ENCODE data around the gene CYP17A1.

Gene CYP17A1

DNA sequence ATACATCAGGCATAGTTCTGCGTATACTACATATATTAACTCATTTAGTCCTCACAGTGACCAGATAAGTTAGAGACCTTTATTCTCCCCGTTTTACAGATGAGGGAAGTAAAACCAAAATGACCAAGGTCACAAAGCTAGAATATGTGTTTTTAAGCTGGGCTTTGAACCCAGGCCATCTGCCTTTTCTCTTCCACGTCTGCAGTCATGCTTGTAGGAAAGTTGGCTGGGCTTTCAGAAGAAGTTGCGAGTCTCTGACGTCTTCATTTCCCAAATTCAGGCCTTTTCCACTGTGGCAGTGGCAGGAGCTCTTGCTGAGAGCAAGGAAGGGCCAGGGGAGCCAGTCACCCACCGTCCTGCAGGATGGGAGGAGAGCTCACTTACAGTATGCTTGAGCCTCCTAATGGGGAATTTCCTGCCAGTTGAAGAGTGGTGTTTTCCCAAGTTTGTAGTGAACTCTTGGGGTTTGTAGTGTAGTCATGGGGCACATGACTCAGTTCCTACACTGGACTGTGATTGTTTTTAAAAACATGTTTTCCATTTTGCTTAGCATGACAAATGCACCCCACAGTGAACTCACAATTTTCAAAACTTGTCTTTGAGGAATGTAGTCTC, 34.2 kb downstream of the CYP17A1 start:
- no peak for DNase-seq

DNA sequence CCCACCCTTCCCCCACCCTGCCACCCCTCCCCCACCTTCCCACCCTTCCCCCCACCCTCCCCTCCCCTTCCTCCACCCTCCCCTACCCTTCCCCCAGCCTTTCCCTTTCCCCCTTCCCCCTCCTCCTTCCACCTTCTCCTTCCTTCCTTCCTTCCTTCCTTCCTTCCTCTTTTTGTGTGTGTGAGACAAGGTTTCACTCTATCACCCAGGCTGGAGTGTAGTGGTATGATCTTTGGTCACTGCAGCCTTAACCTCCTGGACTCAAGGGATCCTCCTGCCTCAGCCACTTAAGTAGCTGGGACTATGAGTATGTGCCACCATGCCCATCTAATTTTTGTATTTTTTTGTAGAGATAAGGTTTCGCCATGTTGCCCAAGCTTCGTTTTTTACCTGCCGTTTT, 35.2 kb downstream of the CYP17A1 start:
- DNase-seq, result no peak

DNA sequence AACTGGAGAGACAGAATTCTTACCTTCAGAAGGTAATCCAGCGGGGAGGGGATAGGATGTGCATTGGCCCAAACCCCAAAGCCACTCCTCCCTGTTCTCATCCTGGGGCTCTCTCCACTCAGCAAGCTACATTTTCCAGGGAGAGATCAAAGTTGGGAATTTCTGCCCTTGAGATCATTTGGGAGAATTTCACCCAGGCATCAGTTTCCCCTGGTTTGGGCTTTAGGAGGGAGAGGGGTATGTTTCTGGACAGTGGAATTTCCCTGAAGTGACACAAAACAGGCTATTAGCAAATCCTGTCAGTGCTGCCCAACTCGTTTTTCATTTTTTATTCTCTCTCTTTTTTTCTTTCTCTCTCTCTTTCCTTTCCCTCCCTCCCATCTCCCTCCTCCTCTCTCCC, 35.7 kb downstream of the CYP17A1 start:
- no peak for DNase-seq

DNA sequence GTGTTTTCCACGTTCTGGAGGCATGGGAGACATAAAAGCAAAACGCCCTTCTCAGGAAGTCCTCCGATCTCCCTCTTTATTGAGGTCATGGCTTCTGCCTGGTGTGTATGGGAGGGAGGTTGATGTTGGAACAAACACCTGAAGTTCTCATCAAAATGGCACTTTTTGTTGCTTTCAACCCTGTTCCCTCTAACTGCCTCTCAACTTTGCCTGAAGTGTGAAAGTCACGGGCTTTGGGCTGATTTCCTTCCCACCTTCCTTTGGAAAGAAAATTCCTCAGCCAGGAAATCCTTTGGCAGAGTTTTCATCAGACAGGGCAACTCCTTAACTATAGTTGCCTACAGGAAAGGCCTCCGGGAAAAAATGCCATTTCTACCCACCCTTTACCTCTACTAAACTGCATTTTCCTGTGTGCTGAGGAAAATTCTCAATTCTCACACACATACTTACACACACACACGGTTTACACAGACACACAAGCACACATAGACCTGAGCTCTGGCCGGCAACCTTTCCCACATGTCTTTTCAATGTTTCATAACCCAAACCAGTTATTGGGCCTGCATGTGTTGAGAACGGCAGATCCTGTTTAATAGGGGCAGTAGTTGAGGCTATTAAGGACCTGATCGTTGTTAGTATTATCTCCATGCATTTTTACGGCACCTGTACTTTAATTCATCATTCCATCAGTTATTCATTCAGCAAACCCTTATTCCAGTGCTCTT, 36.4 kb downstream of the CYP17A1 start:
- DNase-seq, result no peak

DNA sequence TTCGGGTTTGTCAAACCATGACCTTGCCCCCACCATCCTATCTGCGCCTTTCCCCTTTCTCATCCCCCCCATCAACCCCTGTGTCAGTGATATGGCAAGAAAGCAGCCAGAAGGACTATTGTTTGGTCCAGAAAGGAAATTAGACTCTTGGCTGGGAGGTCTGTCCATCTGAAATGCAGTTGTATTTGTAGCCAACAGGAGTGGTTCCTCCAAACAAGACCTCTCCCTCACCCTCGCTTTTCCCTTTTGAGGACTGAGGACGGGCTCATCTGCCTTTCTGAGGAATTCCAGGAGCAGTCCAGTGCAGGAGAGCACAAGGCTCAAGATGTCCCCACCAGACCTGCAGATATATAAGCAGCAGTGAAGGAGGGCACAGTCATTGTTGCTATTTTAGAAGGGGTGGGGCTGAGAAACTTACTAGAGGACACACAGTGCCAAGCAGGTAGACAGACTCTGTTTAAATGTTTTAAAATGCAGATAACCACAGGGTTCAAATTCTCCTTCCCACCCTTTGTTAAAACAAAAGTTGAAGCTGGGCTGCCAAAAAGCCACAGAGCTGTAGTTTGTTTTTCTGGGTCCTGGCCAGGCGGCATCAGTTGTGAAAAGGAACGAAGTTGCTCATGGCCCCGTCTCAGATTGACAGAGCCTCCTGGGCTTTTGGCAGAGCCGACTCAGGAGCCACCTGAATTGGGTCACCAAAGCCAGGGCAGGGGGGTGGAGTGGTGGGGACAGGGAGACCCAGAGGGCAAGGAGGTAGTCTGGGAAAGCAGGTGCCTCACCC, 37.3 kb downstream of the CYP17A1 start:
- DNase-seq, result no peak

DNA sequence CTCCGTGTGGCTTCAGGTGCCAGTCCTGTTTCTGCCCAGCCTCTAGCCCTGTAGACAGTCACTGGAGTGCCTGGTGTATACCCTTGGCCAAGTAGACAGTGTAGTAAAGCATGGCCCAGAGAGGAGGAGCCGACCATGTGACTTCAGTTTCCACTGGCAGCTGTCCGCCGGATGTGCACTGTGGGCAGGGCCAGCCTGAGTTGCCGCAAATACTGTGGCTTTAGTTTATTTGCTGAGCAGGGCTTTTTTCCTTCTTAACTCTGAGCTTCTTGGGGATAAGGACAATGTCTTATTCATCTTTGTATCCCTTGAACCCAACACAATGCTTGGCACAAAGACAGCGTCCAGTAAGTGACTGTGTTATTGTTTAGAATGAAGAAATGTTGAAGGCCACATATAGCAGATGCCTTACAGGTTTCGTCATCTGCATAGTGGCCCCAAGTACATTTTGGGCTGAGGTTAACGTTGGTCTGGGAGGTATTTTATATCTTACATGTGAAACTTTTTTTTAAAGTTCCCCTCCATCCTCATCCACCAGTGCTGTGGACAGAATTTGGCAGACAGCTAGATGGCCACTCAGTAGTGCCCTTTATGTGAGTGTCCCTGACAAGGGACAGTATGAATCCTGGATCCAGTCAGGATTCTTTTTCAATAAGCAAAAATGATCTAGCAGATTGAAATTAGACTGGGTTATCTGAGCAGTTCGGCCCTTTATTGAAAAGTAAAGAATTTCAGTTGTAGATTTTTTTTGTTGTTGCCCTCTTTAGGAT, 40.6 kb downstream of the CYP17A1 start:
- peak; percentile 34 for DNase-seq

DNA sequence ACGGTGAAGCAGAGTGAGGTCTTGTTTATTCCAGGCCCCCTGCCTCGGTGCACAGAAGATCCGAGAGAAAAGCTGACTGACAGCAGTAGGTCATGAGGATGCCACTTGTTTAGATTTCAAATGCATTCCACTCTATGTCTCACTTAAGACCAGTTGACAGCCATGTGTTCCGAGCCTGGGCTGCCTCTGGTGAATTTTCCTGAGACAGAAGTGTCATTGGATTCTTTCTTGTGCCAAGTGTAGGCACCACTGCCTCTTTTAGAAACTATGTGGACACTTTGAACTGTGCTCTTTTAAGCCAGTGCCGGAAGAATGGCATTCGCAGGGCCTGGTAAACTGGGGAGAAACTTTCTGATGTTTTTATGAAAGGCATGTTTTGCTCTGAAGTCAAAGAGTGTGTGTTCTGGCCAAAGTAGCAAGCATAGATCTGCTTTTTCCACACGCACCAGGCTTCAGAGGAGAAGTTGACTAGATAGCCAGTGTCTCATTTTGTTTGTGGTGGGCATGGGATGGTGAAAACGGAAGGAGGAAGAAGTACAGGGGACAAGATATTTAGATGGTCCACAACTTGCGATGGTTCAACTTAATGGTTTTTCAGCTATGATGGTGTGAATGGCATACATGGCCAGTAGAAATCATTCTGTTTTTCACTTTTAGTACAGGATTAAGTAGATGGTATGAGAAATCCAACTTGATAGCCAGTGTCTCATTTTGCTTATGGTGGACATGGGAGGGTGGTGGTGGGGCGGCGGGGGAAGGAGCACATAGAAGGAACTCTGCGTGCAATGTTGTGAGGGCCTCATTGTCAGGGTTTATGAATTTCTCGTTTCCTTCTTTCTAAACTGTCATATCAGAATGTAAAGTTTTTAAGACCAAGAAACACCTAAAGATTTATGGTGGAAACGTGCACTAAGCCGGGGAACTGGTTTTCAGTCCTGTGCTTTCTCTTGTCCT, 41.5 kb downstream of the CYP17A1 start:
- DNase-seq, result no peak

- no peak for DNase-seq
These were observed 45.3 kb downstream of the CYP17A1 start for GRCh38 chr10:102791754-102792395.

DNA sequence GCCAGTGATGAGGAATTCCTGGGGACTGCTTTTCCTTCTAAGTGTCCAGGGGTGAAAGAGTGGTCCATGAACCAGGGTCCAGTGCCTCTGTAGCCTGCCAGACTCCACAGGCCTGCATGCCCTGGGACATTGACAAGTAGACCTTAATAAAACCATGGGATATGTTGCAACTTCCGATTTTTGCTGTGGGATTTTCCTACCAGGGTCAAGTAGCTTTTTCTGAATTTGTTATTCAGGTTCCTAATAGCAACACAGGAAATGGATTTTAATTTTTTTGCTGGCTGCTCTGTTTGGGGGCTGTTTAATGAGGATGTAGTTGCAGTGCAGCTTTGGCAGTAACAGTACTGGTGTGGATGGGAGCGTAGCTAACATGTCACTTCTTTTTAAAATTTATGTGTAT, 51.4 kb downstream of the CYP17A1 start:
- DNase-seq, result no peak

DNA sequence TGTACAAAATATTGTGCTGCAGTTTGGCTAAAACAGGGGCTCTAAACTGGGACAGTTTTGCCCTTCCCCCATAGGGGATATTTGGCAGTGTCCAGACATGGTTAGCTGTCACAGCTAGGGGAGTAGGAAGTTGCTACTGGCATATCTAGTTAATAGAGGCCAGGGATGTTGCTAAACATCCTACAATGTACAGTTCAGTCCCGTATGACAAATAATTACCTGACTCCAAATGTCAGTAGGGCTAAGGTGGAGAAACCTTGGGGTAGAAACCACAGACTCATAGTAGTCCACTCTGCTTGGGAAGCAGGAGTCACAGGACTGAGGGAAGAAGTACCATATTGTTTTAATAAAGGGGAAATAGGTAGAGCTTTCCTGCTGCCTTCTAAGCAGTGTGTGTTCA, 53.6 kb downstream of the CYP17A1 start:
- no peak for DNase-seq

GRCh38 chr10:102782673-102783551, 54.3 kb downstream of the CYP17A1 start:
- no peak for DNase-seq

- DNase-seq, result no peak
These were observed 55.2 kb downstream of the CYP17A1 start for GRCh38 chr10:102781921-102782557.

DNA sequence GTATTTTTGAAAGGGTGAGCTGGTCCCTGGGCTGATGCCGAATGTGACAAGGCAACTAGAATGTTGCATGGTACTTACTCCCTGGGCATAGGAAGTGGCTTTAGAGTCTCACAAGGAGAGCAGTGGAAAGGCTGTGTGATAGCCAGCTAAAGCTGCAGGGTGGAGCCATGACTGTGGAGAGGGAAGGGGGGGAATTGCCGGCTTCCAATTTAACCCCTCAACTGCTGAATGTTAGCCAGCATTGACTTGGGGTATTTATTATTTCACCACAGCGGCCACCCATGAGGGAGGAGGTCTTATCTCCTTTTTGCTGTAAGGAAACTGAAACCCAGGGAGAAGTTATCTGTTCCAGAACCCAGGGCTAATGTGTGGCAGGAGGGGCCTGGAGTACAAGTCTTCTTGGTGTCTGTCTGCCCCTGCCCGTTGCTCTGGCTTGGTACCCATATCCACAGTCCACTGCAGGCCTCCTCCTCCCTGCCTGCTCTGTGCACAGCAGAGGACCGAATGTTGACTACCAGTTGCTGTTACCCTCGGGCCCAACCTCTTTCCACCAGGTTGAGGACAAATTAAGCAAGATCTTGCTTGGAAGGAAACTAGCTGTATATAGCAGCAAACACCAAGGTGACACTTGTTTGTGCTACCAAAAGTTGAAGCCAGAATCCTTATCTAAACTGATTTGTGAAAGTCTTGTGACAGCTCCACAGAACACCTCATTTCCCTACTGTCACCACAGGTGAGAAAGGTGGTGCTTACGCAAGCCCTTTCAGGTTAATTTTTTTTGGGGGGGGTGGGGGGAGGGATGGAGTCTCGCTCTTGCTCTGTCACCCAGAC, 55.9 kb downstream of the CYP17A1 start:
- DNase-seq, result no peak
